ENCODE measurements around the gene RBBP9.
A peak's percentile ranks its signal among the peaks of the same experiment; 100 is the strongest.

The RBBP9 gene

GRCh38 chr20:18537651-18538050 lies 40.6 kb upstream of the RBBP9 start:
- no peaks in the 10 kb centered on the region for H3K27me3 ChIP-seq (ENCODE audit: insufficient read depth, poor library complexity, severe bottlenecking)
- H3K4me3 ChIP-seq (ENCODE audit: severe bottlenecking), result no peak overlapping the region
- ATAC-seq (ENCODE audit: low read depth) (peak; percentile 60; the same call in 2 of the 3 replicates), DNase-seq (ENCODE audit: low spot score) (no peak)
- H3K9me3 ChIP-seq (ENCODE audit: severe bottlenecking), result no peaks in the 10 kb centered on the region
- peaks cover 18% of the 10 kb centered on the region for H3K4me1 ChIP-seq (ENCODE audit: insufficient read depth, poor library complexity, severe bottlenecking)
- peaks cover 95% of the 10 kb centered on the region for H3K36me3 ChIP-seq (ENCODE audit: low read depth)
- TF ChIP-seq CTCF (IDR thresholded peaks at IDR 0.05; ENCODE audit: poor library complexity, severe bottlenecking), result no peak
- H3K27ac ChIP-seq (ENCODE audit: poor library complexity, severe bottlenecking), result no peak overlapping the region

- DNase-seq (ENCODE audit: low spot score) (no peak), ATAC-seq (ENCODE audit: low read depth) (no peak)
- H3K27ac ChIP-seq (ENCODE audit: poor library complexity, severe bottlenecking), result no peak overlapping the region
- H3K4me3 ChIP-seq (ENCODE audit: severe bottlenecking), result no peak overlapping the region
- peaks cover 97% of the 10 kb centered on the region for H3K36me3 ChIP-seq (ENCODE audit: low read depth)
- no peaks in the 10 kb centered on the region for H3K4me1 ChIP-seq (ENCODE audit: insufficient read depth, poor library complexity, severe bottlenecking)
- H3K27me3 ChIP-seq (ENCODE audit: insufficient read depth, poor library complexity, severe bottlenecking), result no peaks in the 10 kb centered on the region
- no peak for TF ChIP-seq CTCF (IDR thresholded peaks at IDR 0.05; ENCODE audit: poor library complexity, severe bottlenecking)
- H3K9me3 ChIP-seq (ENCODE audit: severe bottlenecking), result no peaks in the 10 kb centered on the region
Measured at GRCh38 chr20:18533978-18534644, 37.1 kb upstream of the RBBP9 start.

GRCh38 chr20:18533491-18533890 lies 36.5 kb upstream of the RBBP9 start:
- ATAC-seq (ENCODE audit: low read depth) (no peak), DNase-seq (ENCODE audit: low spot score) (no peak)
- no peak for TF ChIP-seq CTCF (IDR thresholded peaks at IDR 0.05; ENCODE audit: poor library complexity, severe bottlenecking)
- Histone ChIP-seq H3K9me3 (ENCODE audit: severe bottlenecking) (no peaks in the 10 kb centered on the region), H3K36me3 (ENCODE audit: low read depth) (peaks cover 97% of the 10 kb centered on the region), H3K27ac (ENCODE audit: poor library complexity, severe bottlenecking) (no peak overlapping the region), H3K4me1 (ENCODE audit: insufficient read depth, poor library complexity, severe bottlenecking) (no peaks in the 10 kb centered on the region), H3K4me3 (ENCODE audit: severe bottlenecking) (no peak overlapping the region), H3K27me3 (ENCODE audit: insufficient read depth, poor library complexity, severe bottlenecking) (no peaks in the 10 kb centered on the region)

- no peaks in the 10 kb centered on the region for H3K4me1 ChIP-seq (ENCODE audit: insufficient read depth, poor library complexity, severe bottlenecking)
- H3K27me3 ChIP-seq (ENCODE audit: insufficient read depth, poor library complexity, severe bottlenecking), result no peaks in the 10 kb centered on the region
- no peak for ATAC-seq (ENCODE audit: low read depth)
- H3K27ac ChIP-seq (ENCODE audit: poor library complexity, severe bottlenecking), result no peak overlapping the region
- no peak overlapping the region for H3K4me3 ChIP-seq (ENCODE audit: severe bottlenecking)
- DNase-seq (ENCODE audit: low spot score), result no peak
- H3K36me3 ChIP-seq (ENCODE audit: low read depth), result peaks cover 97% of the 10 kb centered on the region
- TF ChIP-seq CTCF (IDR thresholded peaks at IDR 0.05; ENCODE audit: poor library complexity, severe bottlenecking), result no peak
- H3K9me3 ChIP-seq (ENCODE audit: severe bottlenecking), result no peaks in the 10 kb centered on the region
Measured at GRCh38 chr20:18532626-18533025, 35.6 kb upstream of the RBBP9 start.

GRCh38 chr20:18529041-18529440 lies 32.0 kb upstream of the RBBP9 start:
- no peak for TF ChIP-seq CTCF (IDR thresholded peaks at IDR 0.05; ENCODE audit: poor library complexity, severe bottlenecking)
- no peak overlapping the region for H3K27ac ChIP-seq (ENCODE audit: poor library complexity, severe bottlenecking)
- H3K4me1 ChIP-seq (ENCODE audit: insufficient read depth, poor library complexity, severe bottlenecking), result peaks cover 12% of the 10 kb centered on the region
- no peak overlapping the region for H3K4me3 ChIP-seq (ENCODE audit: severe bottlenecking)
- no peaks in the 10 kb centered on the region for H3K27me3 ChIP-seq (ENCODE audit: insufficient read depth, poor library complexity, severe bottlenecking)
- no peak for ATAC-seq (ENCODE audit: low read depth)
- no peaks in the 10 kb centered on the region for H3K9me3 ChIP-seq (ENCODE audit: severe bottlenecking)
- DNase-seq (ENCODE audit: low spot score), result no peak
- peaks cover 97% of the 10 kb centered on the region for H3K36me3 ChIP-seq (ENCODE audit: low read depth)

Data from RWPE2 (cell line).